HG02798 (cell line): ENCODE measurements around the gene C1orf35.

Source experiments
- ATAC-seq: cut with Tn5 transposase; IDR thresholded peaks from one replicate; pipeline ENCODE4 v1.9.1; 2021; ENCODE audit warnings: mild to moderate bottlenecking; ENCODE audit not compliant: unreplicated experiment, poor library complexity

C1orf35 gene

DNA sequence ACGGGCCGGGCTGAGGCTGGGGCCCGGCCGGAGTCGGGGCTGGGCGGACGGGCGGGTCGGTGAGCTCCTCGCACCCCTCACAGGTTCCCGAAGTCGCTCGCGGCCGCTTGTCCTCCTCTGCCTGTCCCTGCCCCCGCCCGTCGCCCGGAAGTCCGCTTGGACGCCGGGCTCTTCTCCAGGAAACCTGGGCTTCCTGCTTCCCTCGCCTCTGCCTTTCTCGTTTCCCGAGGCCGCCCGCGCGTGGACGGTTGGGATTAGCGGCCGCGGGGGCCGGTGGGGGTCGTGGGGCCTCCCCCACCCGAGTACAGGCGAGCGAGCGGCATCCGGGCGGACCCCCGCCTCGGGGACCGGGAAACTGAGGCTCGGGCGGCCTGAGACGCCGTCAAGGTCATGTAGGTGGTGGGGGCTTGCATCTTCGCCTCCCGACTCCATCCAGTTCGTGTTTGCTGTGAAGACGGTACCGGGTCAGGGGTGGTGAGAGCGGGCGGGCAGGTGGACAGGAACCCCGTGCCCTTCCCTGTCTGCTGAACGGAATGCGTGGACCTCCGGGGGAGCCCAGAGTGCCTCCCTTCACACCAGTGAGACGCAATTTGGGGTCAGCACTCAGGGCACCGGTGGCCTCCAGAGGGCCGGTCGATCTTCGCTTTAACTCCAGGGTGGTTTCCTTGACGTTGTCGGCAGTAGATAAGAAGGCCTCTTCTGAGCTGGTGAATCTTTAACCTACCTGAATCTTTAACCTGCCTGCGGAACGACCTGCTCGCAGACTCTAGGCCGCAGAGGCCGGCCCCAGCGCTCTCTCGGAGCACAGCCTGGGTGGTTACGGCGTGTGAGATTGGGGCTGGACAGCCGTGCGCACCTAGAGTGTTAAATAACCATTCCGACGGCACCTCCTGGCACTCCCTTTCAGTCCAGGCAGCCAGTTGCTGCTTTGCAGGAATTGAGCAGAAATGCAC is 19.9 kb downstream of the C1orf35 start:
- ATAC-seq, result no peak

DNA sequence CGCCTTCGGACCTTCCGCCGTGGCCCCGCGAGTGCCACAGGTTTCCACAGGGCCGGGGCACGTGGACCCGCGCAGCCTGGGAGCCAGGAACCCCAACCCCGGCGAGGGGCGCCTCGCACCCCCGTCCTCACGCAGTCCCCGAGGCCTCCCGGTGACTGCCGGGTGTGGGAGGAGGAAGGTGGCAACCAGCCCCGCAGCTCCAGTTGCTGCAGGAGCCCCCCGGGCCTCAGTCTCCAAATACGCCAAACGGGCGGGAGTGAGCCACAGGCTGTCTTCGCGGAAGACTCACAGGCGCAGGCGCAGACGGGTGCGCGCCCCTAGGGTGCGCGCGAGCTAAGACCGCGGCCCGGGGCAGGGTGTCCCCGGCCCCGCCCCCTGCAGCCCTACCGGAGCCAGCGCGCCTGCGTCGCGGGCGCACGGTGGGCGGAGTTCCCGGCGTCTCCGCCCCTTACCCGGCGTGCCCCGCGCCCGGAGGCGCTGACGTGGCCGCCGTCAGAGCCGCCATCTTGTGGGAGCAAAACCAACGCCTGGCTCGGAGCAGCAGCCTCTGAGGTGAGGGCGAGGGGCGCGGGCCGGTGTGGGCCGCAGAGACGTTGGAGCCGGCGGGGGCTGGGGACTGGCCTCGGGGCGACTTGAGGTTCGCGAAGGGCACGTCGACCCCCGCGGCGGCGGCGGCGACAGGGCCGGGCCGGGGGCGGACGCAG is 20.8 kb downstream of the C1orf35 start, which contains the start of gene ARF1:
Gene ARF1, plus strand, starts transcription at position 495 of the 704 bp plus-strand sequence. CDS start 14,407 bp downstream, outside the sequence.
- ATAC-seq, result peak; percentile 83

DNA sequence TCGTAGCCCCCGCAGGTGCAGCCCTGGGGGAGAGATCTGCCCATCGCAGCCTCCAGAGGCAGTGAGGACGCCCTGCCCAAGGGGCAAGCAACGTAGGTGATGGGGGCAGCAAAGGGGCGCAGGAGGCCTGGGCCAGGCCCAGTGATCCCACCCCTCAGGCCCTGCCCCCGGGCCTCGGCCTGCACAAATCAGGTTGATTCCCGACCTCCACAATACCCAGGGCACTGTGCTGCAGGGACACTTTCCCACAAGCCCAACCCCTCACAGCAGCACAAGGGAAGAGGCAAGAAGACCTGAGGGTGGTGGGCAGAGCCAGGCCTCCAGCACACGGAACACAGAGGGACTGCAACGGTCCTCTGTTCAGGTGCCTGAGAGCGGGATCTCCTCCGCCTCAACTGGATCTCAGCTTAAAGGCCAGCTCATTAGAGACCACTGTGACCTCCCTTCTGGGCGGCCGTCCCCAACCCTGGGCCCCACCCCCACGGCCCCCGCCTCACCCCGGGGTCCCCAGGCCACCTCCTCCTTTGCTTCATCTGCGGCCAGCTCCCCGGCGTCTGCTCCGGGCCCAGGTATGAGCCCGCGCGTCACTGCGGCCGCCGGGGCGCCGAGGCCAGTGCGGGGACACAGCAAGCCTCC is 21.4 kb downstream of the C1orf35 start:
- ATAC-seq, result peak; percentile 4

DNA sequence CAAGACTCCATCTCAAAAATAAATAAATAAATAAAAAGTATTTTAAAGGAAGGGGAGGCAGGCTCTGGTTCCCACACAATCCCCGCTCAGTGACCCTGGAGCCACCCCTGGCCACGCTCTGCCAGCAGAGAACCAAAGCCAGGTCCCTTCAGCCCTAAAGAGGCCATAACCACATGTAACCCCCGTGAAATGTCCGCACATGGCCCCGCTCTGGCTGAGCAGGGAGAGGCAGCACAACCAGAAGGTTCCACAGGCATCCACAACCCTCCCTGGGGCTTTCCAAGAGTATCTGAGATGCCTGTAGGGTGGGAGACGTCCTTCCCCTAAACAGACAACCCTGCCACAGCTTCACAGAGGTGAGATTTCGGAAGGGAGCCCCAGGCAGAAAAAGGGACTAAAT is 22.0 kb downstream of the C1orf35 start:
- no peak for ATAC-seq

DNA sequence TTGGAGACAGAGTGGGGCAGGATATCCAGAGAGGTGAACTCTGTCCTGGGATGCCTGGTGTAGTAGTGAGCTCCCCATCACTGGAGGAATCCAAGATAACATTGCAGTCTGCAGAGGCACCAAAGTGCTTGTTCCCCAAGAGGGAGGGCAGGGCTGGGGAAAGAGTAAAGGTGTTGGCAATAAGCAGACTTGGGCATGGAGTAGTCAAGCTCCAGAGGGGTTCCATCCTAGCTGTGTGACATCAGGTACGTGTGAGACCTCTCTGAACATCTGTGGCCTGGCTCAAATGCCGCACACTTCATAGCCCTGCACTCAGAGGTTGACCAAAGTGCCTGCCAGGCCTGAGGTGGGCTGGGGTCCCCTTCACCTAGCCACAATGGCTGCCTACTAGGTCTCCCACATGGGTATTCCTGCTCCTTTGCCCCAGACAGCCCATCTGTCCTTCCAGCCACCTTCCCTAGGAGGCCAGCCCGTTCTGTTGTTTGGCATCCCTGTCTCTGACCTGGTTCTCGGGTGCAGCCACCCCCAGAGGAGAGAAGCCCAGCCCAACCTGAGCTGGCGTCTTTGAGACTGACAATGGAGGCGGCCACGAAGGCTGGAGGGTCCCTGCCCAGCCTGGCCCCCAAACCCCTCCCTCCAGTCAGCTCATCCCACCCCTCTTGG is 23.4 kb downstream of the C1orf35 start:
- ATAC-seq, result no peak

DNA sequence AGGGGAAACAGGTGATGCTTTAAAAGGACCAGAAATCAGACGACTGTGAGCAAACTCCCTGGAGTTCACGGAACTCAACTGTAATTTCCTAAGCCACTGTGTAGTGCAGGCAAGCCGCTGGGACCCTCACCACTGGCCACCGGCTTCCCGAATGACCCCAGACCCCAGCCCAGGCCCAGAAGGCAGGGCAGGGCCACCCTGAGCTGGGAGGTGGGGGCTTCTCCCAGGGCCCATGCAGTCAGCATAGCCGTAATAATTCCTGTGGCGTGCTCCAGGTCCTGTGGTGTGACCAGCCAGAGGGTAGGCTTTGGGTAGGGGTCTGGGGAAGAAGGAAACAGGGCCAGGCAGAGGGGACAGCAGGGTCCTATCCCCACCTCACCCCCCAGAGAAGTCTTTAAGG is 24.1 kb downstream of the C1orf35 start:
- no peak for ATAC-seq

DNA sequence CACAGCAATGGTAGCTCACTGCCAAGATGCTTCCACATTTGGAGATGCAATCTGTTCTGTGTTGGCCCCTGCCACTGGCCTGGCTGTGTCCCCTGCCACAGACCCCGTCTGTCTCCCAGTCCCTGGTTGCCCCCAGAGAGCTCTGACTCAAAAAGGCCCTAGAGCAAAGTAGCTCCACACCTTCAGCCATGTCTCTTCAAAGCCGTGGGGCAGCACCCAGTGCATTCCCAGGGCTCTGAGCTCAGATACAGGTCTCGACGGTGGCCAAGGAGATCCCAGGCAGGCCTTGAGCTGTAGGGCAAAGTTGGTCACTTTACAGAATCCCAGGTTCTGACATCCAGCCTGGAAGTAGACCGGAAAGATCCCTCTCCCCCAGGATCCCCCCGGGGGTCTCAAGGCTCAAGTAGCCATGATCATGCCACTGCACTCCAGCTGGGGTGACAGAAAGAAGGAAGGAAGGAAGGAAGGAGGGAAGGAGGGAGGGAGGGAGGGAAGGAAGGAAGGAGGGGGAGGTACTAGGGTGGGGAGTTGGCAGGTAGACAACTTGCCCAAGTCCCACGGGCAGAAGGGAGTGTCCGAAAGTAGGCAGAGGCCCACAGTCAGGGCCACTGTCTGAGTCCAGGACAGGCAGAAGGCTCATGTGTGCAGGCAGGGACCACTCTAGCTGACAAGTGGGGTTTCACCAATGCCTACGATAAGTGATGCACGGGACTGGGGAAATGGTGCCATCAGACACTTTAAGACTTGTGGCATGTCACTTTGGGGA is 25.4 kb downstream of the C1orf35 start:
- no peak for ATAC-seq

DNA sequence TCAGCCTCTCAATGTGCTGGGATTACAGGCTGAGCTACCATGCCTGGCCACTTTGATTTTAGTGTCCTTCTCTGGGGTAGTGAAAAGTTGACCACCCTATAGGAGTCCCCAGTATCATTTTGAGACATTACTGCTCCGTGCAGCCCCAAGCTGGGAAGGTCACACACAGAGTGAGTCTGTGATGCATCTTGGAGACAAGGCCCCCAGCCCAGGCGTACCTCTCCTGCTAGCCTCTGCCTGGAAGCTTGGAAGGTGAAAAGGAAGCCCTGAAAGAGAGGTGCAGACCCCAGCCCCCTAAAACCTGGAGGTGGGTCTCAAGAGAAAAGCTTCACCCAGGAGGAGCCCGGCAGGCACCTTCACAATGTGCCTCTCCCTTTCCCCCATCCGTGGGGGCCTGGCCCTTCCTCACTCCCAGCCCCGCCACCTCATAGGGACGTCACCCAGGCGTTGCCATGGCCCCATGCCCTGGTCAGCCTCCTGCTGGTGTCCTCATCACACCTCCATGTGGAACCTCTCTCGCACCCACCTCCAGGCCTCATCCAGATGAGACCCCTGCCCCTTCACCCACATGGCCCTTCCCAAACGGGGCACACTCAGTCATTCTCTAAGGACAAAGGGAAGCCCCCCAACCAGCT is 26.2 kb downstream of the C1orf35 start:
- no peak for ATAC-seq

DNA sequence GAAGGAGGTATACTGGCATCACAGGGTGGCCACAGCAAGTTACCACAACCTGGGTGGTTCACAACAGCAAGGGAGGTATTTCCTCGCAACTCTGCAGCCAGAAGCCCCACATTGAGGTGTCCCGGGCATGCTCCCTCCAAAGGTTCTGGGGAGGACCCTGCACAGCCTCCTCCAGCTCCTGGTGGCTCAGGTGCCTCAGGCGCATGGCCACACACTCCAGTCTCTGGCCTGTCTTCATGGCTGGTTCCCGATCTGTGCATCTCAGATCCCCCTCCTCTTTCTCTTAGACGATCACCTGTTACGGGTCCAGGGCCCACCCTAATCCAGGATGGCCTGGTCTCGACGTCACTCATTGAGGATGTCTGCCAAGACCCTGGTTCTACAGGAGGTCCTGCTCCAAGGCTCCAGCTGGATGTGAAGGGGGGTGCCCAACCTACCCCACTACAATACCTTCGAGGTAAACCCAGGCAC is 27.3 kb downstream of the C1orf35 start:
- no peak for ATAC-seq

DNA sequence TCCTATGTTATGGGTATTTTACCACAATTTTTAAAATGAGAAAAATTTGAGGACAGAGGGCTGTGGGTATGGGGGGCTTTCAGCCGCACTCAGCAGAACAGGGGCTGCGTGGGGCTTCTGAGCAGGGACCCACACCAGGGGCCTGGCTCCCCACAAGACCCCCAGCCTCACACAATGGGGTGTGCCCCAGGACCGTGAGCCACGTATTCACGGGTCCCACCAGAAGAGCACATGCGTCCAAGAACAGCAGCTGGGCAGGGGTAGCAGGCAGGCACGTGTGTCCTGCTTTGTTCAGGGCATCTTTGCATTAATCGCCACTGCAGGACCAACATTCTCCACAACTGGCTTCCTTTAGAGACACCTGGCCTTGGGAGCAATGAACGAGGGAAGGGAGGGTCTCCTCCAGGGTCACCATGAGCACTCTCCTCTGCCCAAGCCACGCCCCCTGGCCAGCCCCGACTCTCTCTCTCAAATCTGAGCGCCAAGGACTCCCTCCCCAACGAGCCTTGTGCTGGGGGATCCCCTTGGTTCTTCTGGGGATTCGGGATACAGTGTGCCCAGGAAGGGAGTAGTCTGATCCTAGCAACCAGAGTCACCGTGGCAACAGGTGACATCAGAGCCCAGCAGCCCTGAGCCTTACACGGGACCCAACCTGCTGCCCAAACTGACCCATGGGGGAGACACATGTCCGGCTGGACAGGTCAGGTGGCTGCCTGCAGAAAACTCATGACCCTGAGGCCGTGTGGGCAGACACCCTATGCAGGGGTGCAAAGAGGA is 28.0 kb downstream of the C1orf35 start:
- no peak for ATAC-seq

DNA sequence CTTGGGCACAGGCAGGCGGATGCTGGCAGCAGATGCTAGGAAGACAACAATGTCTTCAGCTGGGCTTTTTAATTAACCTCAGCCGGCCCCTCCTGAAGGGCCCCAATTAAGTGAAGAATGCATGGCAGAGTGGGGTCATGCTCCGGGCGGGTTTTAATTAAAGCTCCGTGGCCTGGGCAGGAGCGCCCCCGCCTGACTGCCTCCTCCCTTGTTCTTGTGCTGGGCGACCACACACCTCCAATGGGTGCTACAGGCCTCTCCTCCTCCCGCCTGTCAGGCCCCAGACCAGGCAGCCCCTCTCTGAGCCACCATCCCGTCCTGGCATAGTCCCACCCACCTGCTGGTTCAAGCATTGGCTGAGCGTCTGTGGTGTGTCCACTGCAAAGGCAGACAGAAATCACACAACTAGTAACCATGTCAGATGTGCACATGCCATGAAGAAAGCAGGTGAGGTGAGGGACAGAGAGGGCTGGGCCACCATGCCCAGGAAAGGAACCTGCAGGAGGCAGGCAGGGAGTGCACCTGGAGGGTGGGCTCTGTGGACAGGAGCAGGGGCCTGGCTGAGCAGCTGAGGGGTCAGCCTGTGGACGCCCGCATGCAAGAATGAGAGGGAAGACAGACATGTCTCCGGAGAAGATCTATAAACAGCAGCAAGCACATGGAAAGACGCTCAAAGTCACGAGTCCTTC is 29.1 kb downstream of the C1orf35 start:
- ATAC-seq, result peak; percentile 33

DNA sequence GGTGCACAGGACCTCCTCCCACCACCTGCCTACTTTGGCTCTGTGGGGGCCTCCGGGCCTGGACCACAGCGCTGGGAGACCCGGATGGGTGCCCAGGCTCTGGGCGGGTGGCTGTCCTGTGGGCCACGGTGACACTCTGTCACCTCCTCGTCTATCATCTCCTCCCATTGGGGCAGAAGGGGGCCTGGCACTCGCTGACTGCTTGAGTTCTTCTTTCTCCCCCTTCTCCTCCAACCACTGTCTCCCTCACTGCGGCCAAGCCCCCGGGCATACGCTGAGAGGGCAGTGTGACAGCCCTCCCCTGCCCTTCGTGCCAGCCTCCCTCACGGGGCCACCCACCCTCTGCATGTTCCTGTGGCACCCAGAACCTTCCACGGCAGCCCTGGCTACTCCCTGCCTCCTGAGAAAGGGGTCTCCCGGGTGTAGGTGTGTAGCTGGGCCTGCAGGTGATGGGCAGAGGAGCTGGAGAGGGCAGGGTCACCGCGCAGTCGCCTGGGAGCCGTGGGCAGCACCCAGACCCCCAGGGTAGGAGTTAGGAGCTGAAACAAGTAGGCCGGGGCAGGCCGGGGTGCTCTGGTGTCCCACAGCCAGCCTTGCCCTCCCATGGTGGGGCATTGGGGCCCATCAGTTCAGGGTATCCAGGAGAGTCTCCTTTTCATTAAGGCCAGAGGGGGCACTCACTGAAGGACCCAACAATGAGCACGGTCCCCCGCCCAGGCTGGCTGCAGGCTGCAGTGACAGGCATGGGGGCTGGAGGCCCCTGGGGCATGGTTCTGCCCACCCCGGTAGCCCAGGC is 29.9 kb downstream of the C1orf35 start:
- ATAC-seq, result no peak

DNA sequence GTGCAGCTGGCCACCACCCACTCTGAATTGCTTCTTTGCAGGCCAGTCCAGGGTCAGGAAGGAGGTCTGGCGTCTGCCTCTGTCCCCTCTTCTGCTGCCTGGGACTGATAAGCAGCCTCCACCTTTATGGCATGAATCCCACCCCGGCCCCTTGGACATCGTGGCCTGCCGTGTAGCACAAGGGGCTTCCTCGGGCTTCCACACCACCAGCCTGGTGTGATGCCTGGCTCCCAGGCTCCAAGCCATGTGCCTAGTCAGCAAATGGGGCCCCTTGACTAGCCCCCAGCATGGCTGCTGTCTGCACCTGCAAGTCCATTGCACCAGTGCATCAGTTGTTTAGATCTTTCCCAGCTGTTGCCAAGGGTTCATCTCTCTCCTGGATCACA is 30.5 kb downstream of the C1orf35 start:
- no peak for ATAC-seq

DNA sequence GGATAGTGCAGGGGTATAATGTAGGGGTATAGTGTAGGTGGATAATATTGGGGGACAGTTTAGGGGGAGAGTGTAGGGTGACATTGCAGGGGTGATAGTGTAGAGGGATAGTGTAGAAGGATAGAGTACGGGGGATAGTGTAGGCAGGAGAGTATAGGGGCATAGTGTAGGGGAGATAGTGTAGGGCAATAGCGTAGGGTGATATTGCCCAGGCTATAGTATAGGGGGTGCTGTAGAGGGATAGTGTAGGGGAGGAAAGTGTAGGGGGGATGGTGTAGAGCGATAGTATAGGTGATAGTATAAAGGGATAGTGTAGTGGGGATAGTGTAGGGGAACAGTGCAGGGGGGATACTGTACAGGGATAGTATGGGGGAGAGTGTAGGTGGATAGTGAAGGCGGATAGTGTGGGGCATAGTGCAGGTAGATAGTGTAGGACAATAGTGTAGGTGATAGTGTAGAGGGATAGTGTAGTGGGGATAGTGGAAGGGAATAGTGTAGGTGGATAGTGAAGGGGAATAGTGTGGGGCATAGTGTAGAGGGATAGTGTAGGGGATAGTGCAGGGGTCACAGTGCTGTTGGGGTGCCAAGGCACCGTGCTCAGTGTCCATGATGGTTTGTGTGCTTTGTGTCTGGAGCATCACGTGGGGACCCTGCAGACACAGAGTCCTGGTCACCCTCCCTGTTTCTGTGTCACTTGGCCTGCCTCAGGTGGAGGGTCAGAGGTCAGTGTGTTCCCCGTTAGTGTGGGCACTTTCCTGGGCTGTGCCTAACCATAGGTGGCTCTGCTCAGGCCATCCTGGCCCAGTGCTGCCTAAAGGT is 31.1 kb downstream of the C1orf35 start:
- no peak for ATAC-seq

DNA sequence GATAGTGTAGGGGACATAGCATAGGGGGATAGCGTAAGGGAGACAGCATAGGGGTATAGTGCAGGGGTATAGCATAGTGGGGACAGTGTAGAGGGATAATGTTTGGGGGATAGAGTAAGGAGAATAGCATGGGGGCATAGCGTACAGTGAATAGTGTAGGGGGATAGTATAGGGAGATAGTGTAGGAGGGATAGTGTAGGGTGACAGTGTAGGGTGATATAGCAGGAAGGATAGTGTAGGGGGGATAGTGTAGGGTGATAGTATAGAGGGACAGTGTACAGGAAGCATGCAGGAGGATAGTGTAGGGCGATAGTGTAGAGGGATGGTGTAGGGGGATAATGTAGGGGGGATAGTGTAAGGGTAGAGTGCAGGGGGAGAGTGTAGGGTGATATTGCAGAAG is 32.3 kb downstream of the C1orf35 start:
- ATAC-seq, result no peak

DNA sequence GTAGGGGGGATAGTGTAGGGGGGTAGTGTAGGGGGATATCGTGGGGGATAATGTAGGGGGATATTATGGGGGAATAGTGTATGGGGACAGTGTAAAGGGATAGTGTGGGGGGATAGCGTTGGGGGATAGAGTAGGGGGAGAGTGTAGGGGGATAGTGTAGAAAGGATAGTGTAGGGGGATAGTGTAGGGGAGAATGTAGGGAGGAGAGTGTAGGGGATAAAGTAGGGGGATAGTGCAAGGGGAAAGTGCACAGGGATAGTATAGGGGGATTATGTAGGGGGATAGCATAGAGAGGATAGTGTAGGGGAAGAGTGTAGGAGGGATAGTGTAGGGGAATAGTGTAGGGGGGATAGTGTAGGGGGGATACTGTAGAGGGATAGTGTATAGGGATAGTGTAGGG is 33.0 kb downstream of the C1orf35 start:
- ATAC-seq, result no peak
